ENCODE results near the gene MYCBP2.
"Not testable (repeated sequence)": the region's sequence is repeated elsewhere in the genome, so short reads cannot be mapped to it uniquely, and the experiment has no call there.

The MYCBP2 gene

DNA sequence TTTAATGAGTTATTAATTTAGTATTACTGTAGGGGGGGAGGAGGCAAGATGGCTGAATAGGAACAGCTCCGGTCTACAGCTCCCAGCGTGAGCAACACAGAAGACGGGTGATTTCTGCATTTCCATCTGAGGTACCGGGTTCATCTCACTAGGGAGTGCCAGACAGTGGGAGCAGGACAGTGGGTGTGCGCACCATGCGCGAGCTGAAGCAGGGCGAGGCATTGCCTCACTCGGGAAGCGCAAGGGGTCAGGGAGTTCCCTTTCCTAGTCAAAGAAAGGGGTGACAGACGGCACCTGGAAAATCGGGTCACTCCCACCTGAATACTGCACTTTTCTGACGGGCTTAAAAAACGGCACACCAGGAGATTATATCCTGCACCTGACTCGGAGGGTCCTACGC, 127.9 kb downstream of the MYCBP2 start:
- not testable (repeated sequence) for DNase-seq

DNA sequence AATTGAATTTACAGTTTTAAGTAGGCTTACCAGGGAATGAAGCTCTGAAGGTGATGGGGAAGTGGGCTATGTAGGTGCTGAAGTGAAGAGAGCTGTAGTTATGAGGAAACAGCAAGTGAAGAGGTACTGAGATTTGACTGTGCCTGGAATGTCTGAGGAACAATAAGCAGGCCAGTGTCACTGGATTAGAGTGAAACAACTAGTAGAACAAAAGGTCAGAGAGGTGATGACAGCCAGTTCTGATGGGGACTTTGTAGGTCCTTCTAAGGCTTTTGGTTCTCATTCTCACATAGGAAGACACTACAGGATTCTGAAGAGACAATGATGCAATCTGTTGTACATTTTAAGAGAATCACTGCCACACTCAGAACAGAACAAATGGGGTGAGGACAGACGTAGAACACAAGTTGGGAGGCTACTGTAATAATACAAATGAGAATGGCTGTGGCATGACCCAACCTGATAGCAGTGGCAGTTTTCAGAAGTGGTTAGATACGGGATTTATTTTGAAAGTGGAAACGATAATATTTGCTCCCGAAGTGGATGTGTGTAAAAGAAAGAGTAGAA, 130.8 kb downstream of the MYCBP2 start:
- no peak for DNase-seq

DNA sequence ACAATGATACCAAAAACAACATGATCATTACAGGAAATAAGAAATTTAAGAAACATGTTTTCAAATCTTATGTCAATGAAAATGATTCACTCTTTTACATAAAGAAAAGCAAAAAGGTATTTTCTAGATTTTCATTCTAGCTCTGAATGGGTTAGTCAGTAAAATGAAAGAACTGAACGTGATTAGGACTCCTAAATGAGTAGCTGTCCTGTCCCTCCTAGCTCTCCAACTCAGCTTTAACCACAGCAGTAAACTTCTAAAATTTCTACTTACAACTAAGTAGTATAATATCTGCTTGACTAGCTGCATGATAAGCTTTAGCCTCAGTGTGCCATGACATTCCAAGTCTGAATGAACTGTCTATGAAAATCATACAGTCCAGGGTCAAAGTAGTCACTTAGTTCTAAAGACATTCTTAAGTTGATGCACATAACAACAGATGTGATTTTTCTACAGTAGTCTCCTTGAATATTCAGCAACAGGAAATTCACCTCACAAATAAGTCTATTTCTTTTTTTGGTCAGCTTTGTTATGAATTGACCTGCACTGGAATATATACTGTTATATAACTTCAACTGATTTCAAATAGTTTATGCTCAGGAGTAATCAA, 136.4 kb downstream of the MYCBP2 start:
- no peak for DNase-seq

DNA sequence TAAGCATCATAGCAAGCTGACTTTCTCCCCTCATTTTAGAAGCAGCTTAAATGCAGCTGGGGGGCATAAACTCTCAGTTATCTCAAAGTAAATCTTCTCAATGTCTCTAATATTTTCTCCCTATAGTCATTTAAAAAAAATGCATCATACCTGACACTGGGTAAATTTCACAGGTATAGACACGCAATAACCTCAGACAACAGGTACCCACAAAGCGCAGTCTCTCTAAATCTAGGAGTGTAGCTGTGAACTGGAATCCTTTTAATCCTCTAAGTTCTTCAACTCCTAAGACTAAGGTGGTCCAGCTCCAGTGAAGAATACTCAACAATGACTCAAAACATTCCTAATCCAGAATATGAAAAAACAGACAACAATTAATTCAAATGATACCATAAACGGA, 141.2 kb downstream of the MYCBP2 start:
- no peak for DNase-seq

DNA sequence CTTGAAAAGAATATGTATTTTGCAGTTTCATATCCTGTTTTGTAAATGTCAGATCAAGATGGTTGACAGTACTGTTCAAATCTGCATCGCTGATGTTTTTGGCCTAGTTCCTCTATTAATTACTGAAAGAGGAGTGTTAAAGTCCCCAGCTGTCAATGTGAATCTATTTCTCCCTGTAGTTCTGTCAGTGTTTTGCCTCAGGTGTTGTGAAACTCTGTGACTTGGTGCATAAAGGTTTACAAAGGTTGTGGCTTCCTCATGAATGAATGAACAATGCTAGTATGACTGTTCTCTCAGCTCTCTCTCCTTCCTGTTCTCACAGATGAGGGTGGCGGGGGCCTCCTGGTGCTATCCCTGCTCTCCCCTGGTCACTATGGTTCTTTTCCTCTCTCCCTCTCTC, 142.4 kb downstream of the MYCBP2 start:
- no peak for DNase-seq

DNA sequence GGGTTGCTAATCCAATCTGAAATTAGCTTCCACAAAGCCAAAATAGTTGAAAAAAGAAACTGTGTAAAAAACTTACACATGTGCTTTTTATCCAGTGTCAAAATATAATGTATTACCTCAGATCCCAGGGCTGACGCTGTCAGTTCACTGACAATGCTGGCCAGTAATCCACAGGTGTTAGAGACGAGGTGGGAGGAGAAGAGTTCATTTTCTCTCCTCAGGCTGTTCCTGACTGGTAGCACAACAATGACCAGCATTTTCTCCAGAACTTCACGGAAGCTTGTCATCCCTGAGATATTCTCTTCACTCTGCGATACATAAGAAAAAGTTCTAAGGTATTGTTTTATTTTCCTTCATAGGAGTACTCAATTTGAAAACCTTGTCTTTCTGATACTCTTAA, 146.9 kb downstream of the MYCBP2 start:
- DNase-seq: no peak

DNA sequence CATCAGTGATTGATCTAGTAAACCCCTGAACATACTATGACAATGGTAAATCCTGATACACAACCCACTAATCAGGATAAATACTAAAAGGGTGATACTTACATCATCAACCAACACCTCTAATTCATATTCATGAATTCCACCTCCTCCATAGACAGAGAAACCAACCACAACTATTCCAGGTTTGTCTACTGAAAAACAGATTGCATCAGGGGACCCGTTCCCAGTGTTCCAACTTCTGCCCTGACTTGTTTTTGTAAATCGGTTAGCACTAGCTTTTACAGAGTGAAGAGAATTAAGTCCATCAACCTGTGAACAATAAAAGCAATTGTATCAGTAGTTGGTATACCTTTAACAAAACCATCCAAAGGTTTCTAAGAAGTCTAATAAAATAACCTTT, 149.2 kb downstream of the MYCBP2 start:
- no peak for DNase-seq

DNA sequence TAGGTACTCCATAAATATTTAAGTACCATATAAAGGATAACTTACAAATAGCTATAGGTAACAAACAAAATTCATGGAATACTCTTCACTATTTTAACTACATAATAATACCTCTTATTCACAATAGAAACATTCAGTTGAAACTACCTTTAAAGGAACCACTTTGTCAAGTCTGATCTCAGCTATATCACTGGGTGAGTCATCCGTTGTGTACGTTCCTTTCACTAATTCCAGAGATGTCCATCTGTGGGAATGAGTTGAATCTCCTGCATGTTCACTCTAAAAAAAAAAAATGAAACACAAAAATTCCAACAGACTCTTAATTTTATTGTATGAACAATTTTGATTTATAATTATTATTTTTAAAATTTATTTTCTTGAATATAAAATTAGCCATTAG, 150.5 kb downstream of the MYCBP2 start:
- no peak for DNase-seq

DNA sequence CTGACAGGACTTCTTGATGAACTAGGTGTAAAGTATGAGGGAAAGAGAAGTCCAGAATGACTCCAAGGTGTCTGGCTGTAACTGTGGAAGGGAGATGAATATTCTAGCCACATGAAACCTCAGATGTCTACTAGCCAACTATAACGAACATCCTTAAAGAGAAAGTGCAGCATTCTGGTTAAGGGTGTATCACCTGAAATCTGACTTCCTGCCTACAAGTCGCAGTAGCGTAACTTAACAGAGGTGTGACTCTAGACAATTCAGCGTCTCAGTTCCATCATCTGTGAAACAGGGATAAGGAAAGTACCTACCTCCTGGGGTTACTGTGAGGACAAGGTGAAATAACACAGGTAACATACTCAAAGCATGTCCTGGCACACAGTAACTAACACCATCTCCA, 154.2 kb downstream of the MYCBP2 start:
- no peak for DNase-seq

DNA sequence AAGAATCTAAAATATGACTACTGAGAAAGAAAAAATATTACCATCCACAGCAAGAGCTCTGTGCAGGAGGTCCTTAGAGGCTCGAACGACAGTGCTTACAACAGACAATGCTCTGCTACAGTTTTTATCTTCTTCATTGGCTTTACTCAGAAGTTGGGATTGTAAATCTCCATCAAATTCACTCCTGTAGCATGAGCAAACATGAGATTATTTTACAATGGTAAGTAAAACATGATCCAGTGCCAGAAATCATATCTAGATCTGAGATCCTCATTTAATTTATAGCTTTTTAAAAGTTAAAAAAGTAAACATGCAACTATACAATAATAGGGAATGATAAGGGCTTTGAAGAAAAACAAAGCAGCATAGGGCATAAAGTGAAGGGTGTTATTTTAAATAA, 155.4 kb downstream of the MYCBP2 start:
- no peak for DNase-seq

DNA sequence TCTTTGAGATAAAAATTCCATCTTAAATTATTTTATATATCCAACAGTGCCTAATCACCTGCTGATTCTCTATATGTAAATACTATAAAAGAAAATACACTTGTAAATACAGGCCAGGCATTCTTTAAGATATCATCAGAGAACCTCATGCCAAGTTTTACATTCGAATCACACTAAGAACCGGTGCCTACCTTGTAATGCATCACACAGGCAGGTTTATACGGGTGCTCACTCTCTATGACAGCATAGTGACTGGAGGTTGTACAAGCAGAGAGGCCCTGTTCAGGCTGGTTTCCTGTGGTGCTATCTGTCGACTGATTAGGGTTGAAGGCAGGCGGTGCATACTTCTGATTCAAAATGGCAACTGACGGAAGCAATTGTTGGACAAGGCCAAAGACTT, 158.7 kb downstream of the MYCBP2 start:
- no peak for DNase-seq

DNA sequence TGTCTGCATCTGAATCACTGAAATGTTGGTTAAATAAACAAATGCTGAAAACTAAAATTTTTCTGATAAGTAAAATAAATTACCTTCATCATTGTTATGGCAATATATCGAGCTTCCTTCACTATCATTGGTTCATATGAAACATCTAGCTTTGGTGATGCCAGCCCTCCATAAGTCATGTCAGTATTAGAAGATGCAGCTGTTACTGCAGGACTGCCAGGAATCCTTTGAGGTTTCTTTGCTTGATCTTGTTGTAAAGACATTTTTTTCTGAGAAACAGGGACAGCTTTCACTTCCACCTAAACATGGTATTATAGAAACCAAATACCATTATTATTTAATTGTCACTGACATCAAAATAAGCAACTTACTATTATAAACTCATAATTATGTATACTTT, 176.2 kb downstream of the MYCBP2 start:
- DNase-seq: no peak

DNA sequence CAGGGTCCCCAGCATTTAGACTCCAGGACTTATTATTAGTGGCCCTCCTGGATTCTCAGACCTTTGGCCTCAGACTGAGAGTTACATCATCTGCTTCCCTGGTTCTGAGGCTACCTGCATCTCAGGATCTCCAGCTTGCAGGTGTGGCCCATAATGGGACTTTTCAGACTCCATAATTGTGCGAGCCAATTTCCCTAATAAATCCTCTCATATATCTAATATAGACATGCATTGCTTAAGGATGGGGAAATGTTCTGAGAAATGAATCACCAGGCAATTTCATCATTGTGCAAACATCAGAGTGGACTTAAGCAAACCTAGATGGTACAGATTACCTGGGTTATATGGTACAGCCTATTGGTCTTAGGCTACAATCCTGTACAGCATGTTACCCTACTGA, 183.5 kb downstream of the MYCBP2 start:
- no peak for DNase-seq

DNA sequence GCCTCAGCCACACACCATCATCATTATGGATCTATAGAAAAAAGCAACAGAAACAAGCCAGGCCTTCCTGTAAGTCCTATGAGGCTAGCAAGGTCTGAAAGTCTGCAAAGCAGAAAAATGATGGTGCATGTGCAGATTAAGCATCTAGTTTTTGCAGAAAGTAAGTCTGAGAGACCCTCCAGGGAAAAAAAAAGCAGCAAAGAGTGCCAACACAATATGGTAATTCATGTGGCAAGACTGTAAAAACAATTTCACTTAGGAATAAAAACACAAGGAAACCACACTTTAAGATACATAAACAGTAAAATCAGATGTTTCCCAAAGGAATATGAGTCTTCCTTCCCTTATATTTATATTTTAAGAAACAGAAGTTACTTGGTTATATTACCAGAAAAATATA, 187.6 kb downstream of the MYCBP2 start:
- DNase-seq: no peak

DNA sequence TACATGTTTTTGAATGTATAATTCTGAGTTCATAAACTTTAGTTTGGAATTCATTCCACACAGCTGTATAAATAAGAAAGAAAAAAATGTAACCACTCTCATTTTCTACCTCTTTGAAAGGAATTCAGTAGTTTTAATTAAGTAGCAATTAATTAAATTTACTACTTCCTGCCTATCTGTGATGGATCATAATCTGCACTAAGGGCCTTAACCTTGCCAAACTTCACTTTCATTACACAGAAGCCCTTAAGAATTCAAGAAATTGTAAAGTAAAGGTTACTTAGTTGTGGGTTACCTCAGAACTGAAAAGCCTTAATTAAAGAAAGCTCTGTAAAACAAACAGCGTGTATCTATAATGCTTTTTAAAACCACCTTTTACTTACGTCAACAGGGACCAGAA, 188.1 kb downstream of the MYCBP2 start:
- DNase-seq: no peak

DNA sequence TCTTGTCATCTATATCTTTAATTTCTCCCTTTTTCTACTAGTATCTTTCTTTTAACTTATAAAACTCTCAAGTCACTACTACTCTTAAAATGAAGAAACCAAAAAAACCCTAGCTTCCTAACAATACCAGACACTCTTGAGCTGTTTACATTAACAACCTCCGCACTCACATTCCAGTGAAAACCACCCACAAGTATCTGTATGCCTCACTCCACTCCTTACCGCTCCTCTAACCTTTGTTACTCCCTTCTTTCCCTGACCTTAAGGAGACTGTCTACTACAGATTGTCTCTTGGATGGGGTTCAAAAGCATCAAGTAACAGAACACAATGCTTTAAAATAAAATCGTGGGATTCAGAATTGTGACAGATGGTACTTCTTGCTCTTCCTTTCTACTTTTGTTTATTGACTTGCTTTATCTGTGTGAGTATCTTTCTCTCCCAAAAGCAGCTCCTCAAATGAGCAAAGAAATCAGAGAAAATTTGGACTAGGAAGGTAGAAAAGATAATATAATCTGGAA, 189.9 kb downstream of the MYCBP2 start:
- DNase-seq: no peak

DNA sequence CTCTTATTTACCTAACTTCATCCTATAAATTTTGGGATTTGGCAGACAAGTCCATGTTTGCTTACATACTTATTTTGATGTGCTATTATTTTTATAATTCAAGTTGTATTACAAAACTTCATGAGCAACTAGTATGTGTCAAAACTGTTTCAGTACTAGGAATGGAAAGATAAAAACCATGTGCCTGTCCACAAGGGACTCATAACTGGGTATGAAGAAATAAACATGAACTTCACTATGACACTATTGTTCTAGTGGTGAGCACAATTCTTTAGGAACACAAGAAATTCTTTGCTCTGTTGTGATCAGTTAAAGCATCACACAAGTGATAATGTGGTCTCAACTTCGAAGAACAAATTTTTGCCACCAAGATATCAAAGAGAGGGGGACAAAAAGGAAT, 202.5 kb downstream of the MYCBP2 start:
- no peak for DNase-seq

DNA sequence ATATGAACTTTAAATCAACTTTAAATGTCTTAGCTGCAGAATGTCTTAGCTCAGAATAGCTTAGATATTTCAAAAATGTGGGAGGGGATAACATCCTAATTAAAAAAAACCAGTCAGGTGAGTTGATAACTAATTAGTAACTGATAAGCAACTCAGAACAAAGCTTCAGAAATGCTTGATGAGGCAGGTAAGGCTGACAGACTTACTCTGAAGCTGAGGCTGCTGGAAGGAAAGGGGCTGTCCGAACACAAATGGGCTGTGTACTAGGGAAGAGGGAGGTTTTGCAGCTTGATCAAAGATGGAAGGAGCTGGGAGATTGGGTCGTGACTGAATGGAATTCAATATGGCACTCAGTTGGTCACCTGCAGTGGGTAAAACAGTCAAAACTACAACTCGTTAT, 208.8 kb downstream of the MYCBP2 start:
- DNase-seq: no peak

DNA sequence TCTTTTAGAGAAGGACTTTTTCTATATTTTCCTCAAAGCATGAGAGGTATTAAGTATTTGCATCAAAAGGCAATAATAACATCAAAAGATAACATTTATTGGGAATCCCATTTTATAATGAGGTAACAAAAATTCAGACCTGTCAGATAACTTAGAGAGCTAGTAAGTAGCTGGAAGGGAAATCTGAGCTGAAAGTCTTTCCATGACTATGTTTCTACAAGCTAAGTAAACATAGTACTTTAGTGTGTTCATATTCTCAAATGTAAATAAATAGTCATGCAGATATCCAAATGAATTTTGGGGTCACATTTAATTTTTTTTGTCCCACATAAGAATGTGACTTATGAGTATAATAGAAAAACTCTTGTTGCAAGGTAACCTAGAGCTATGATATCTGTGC, 212.6 kb downstream of the MYCBP2 start:
- no peak for DNase-seq

DNA sequence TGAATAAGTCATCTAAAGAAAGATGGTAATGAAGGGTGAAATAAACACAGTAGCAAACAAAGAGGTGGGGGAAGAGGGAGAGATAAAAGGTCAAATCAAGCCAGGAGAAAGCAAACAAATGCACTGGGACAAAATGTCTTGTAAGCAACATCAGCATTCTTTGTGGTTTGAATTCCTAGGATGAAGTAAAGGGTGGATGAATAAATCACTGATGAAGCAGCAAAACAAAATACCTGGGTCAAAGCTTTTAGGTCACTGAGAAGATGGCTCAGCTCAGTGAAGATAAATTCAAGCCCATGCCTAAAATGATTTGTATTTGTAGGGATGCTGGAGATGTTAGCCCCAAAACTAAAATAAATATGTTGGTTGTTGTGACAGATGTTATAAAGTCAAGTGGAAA, 213.4 kb downstream of the MYCBP2 start:
- no peak for DNase-seq

DNA sequence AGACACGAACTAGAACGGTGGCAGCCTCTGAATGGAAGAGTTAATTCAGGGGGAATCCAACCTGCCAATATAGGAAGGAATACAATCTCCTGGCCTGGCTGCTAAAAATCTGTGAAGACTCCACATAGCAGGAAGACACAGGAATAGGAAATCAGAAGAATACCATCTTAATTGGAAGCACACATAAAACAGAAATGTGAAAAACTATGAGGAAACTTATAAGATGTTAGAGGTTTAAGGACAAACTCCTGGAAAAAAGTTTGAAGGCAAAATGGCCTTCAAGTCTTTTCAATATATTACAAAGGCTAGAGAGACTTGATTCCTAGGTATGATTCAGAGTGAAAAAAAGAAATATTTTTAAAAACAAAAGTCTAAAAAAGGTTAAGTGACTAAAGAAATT, 221.8 kb downstream of the MYCBP2 start:
- DNase-seq: no peak

DNA sequence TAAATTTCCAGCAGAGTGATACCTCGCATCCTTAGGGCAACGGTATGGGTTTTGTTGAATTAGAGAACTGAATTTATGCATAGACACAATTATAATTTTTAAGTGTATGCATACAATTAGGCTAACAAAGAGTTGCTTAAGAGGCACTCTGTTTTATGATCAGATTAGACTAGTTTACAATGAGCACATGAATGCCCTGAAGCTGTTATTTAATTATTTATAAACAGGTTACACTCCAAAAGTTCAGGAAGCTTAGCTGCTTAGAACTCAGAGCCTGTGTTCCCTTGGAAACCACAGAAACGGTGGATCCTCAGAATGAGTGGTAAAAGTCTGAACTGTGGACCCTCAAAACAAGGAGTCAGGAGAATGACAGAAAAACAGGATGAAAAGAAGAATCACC, 227.5 kb downstream of the MYCBP2 start:
- DNase-seq: no peak

DNA sequence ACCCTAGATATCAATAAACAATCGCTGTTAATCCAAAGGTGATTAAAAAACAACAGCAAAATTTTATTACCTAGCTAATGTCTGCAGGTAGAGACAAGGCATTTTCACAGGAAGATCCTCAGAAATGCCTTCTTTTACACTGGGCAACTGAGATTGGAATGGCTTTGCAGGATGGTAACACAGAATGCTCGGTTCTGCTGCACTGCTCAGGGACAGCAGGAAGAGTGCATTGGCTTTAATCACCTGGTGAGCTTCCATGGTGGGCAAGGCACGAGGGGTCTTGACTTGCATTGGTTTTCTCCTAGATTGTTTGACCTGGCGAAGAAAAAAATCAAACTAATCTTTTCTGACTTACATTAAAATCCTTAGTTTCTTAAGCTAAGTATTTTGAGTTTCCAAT, 231.6 kb downstream of the MYCBP2 start:
- DNase-seq: no peak

DNA sequence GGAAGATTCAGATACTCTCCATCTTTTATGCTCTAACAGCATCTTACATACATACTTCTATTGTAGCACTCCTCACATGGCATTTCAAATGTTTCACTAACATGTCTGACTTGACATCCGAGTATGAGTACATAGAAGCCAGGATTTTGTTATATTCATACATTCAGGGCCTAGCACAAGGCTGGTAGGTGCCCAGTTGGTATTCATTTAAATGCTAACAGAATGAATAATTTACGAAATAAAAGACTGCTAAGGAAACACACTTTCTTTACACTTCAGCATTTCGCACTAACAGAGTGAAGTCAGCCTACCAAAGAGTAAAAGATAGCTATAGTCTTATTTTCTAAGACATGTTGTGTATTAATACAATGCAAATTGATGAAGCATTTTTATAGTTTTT, 232.1 kb downstream of the MYCBP2 start:
- no peak for DNase-seq

DNA sequence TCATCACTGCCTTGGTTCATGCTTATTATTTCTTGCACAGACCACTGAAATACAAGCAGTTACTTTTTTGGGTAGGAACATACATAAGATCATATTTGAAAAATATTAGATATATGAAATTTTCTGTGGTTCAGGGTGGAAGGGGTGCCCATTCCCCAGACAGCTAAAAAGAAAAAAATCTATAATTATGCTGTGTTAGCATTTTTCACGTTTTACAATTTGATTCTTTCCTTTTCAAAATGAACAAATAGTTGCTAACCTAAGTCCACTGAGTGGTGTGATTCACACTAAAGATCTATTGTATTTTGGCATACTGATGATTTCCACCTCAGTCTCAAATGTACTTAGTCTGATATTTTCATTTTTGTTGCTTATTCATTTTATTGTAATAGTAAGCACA, 233.2 kb downstream of the MYCBP2 start:
- no peak for DNase-seq

All from NK-92 treated with Interleukin-12 subunit alpha and Interleukin-12 subunit beta, amount 100 ng/mL, for 24 hours (cell line).